Lung (tissue), 12 donors: ENCODE data around the gene SLC7A11. TPM values are rescaled to one million over a fixed set of nuclear protein-coding genes. Genes with fewer than 3 reads are reported as not detected.
"Not testable (repeated sequence)": the region's sequence is repeated elsewhere in the genome, so short reads cannot be mapped to it uniquely, and the experiment has no call there.

Experiments used
- ATAC-seq: fragments of 200-7000 bp; cut with Tn5 transposase; one replicate; pipeline ENCODE4 v1.9.1; 2020; ENCODE audit warnings: moderate number of reproducible peaks; ENCODE audit not compliant: insufficient read depth, low FRiP score
- DNase-seq, 3 donors: peaks; one replicate each; pipeline ENCODE4 v3.0.0-alpha.2; 2013 to 2017
- H3K27ac ChIP-seq, 2 donors: one replicate each; pipeline ENCODE4 v1.5.1; 2013; ENCODE audit warnings: mild to moderate bottlenecking in 2 of 2, moderate library complexity in 2 of 2, control low read depth in 1 of 2, inconsistent platforms in 1 of 2, low read depth in 1 of 2, low read length in 1 of 2
- H3K27me3 ChIP-seq, 3 donors: one replicate each; pipeline ENCODE4 v1.5.1; 2013; ENCODE audit warnings: low read length in 2 of 3; ENCODE audit not compliant: control insufficient read depth in 3 of 3, insufficient read depth in 3 of 3
- H3K36me3 ChIP-seq, 4 donors: one replicate each; pipeline ENCODE4 v1.5.1; 2013; ENCODE audit warnings: low read length in 4 of 4, mild to moderate bottlenecking in 1 of 4, moderate library complexity in 1 of 4; ENCODE audit not compliant: control insufficient read depth in 4 of 4, insufficient read depth in 4 of 4
- H3K4me1 ChIP-seq, 5 donors: one replicate each; pipeline ENCODE4 v1.5.1; 2013; ENCODE audit warnings: low read length in 5 of 5, mild to moderate bottlenecking in 2 of 5, moderate library complexity in 1 of 5; ENCODE audit not compliant: control insufficient read depth in 5 of 5, insufficient read depth in 5 of 5
- H3K4me3 ChIP-seq: one replicate; pipeline ENCODE4 v1.5.1; 2013; ENCODE audit warnings: mild to moderate bottlenecking, control low read depth, moderate library complexity
- H3K9ac ChIP-seq, 2 donors: one replicate each; pipeline ENCODE4 v1.5.1; 2013; ENCODE audit warnings: low read length in 2 of 2, control low read depth in 1 of 2; ENCODE audit not compliant: insufficient read depth in 1 of 2
- H3K9me3 ChIP-seq, 4 donors: one replicate each; pipeline ENCODE4 v1.5.1; 2013; ENCODE audit warnings: low read length in 3 of 4, mild to moderate bottlenecking in 1 of 4, moderate library complexity in 1 of 4; ENCODE audit not compliant: control insufficient read depth in 4 of 4, insufficient read depth in 3 of 4
- WGBS, 2 donors: extraction: QIAGEN DNeasy Blood & Tissue Kit; methylation state at CpG; one replicate each; pipeline ENCODE4 v1.1.7; 2013; 5-methylcytosine and 5-hydroxymethylcytosine counted together
- polyA plus RNA-seq, 2 donors: library from polyadenylated mRNA; stranded (reverse); fragments of 200-250 nt; gene quantifications; one replicate each; pipeline ENCODE4 v1.2.1, GENCODE V29; 2013
- total RNA-seq, 2 donors: library from RNA; depleted of rRNA in 1 of 2; stranded (reverse); fragments of >200 nt in 1 of 2; gene quantifications; one replicate each; pipeline ENCODE4 v1.2.1, GENCODE V29; 2014 to 2021
- TF ChIP-seq, protein P1 (sequence below): IDR thresholded peaks from 2 replicates; pipeline ENCODE4 v1.5.1; 2012; ENCODE audit warnings: mild to moderate bottlenecking; ENCODE audit errors: control extremely low read depth, extremely low read depth
- donor health status: control.
- donor health status: control.
- donor health status: Bipolar disorder and iron deficiency.
- donor health status: healthy.
- donor health status: DM: yes; HTN: yes; CAD: no.

SLC7A11 gene
- total and polyA plus RNA-seq, 4 donors, result 2.0 to 6.7 (median 2.9) TPM

- no peak overlapping the region for H3K27ac ChIP-seq
- ATAC-seq (no peak), DNase-seq (no peak)
- H3K4me1 ChIP-seq, result peaks cover 0 to 4% (median 0%) of the 10 kb centered on the region in 5 donors
- no peak overlapping the region for H3K4me3 ChIP-seq
- no peaks in the 10 kb centered on the region for H3K27me3 ChIP-seq
- WGBS, 2 donors, result 88 to 97% methylated on average over 4 of the region's 4 CpGs
- no peaks in the 10 kb centered on the region for H3K9me3 ChIP-seq
- H3K36me3 ChIP-seq, result no peaks in the 10 kb centered on the region
- no peak overlapping the region for H3K9ac ChIP-seq
- TF ChIP-seq, protein P1, sequence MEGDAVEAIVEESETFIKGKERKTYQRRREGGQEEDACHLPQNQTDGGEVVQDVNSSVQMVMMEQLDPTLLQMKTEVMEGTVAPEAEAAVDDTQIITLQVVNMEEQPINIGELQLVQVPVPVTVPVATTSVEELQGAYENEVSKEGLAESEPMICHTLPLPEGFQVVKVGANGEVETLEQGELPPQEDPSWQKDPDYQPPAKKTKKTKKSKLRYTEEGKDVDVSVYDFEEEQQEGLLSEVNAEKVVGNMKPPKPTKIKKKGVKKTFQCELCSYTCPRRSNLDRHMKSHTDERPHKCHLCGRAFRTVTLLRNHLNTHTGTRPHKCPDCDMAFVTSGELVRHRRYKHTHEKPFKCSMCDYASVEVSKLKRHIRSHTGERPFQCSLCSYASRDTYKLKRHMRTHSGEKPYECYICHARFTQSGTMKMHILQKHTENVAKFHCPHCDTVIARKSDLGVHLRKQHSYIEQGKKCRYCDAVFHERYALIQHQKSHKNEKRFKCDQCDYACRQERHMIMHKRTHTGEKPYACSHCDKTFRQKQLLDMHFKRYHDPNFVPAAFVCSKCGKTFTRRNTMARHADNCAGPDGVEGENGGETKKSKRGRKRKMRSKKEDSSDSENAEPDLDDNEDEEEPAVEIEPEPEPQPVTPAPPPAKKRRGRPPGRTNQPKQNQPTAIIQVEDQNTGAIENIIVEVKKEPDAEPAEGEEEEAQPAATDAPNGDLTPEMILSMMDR, result no peak
Observed at GRCh38 chr4:138238521-138239292, 3.4 kb downstream of the SLC7A11 start.

- 96% methylated on average over 7 of the region's 7 CpGs for WGBS, 2 donors
- H3K9ac ChIP-seq, ATAC-seq, H3K27ac ChIP-seq, H3K27me3 ChIP-seq, H3K36me3 ChIP-seq, DNase-seq, H3K4me1 ChIP-seq, H3K9me3 ChIP-seq, H3K4me3 ChIP-seq: not testable (repeated sequence)
Observed at GRCh38 chr4:138237132-138237531, 5.0 kb downstream of the SLC7A11 start.

DNA sequence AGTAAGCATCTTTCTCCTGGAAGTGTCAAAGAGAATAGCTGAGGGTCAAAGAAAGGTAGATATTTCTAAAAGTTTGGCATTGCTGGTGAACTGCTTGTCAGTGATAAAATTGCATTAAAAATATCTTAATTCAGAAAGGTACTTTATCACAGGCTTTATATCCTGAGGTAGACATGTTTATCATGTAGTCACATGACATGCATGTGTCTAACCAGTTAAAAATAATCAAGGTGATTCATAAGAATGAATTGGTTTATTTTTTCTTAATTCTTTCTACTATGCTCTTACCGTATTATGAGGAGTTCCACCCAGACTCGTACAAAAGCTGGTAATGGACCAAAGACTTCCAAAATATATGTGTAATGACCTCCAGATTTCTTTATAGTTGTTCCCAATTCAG, 6.1 kb downstream of the SLC7A11 start:
- Histone ChIP-seq H3K4me1 (peaks cover 0 to 2% (median 0%) of the 10 kb centered on the region in 5 donors), H3K9me3 (no peaks in the 10 kb centered on the region), H3K27me3 (no peaks in the 10 kb centered on the region), H3K36me3 (no peaks in the 10 kb centered on the region), H3K27ac (no peak overlapping the region), H3K9ac (no peak overlapping the region), H3K4me3 (no peak overlapping the region)
- 84 to 97% methylated on average over 2 of the region's 2 CpGs for WGBS, 2 donors
- no peak for ATAC-seq
- no peak for DNase-seq
- TF ChIP-seq, protein P1, result no peak

- Histone ChIP-seq H3K4me3 (no peak overlapping the region), H3K27me3 (no peaks in the 10 kb centered on the region), H3K9me3 (no peaks in the 10 kb centered on the region), H3K4me1 (peaks cover 0 to 2% (median 0%) of the 10 kb centered on the region in 5 donors), H3K36me3 (no peaks in the 10 kb centered on the region), H3K27ac (no peak overlapping the region), H3K9ac (no peak overlapping the region)
- TF ChIP-seq, protein P1, result no peak
- no peak for ATAC-seq
- DNase-seq, result peak in 1 of 3 donors; percentile 10
- WGBS, 2 donors, result 14 to 27% methylated on average over 1 of the region's 1 CpG
Observed at GRCh38 chr4:138235419-138235952, 6.7 kb downstream of the SLC7A11 start.
